ENCODE results near the gene FBXW11.
"Not testable (repeated sequence)": the region's sequence is repeated elsewhere in the genome, so short reads cannot be mapped to it uniquely, and the experiment has no call there.

Gene FBXW11

DNA sequence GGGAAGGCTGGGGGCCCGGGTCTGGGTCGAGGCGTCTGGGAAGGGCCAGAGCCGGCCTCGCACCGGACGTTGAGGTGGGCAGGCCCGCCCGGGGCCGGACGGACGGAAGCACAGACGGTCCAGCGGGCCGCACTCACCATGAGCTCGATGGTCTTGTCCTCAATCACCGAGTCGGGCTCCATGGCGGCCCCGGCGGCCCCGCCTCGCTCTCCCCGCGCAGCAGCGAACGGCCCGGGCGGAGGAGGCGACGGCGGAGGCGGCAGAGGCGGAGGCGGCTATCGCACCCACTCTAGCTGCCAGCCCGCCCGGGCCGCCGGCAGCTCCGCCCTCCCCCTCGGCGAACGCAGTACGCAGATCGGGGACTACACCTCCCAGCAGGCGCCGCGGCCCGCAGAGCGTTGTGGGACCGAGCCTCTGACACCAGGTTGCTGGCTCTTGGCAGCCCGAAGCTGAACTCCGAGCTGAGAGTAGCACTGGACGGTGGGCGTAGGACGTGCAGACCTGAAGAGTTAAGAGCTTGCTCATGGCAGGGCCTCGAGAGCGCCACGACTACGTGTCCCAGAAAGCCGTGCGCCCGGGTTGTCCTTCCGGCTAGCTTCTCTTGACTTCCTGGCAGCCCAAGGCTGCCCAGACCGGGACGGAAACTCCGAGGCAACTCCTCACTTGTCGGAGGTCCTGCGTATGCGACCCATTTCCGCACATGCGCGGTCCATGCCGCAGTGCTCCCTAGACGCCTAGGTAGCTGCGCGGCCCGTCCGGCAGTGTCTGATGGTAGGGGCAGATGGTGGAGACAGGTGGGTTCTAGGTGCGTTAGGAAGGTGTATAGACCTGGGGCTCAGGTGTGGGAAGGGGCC lies at the start of gene FBXW11:
Gene FBXW11, minus strand, starts transcription at position 318 of the 854 bp plus-strand sequence. Its CDS starts 136 bp downstream, at position 182.
- DNase-seq: peak; percentile 84

DNA sequence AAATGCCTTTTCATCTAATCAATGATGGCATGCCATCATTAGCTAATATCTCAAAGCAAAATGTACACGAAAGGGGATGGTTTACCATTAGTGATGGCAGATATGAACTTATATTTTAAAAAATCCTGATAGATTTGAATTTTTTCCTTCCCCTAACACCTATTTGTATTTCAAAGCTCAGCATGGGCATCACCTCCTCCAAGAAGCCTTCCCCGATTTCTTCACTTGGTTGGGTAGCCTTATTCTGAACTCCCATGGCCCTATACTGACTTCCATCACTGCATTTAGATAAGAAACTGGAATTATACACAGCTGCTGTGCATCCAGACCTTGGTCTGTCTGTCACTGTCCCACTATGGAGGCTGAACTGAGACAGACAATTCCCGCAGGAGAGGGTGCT lies 49.6 kb upstream of the FBXW11 start:
- no peak for DNase-seq

DNA sequence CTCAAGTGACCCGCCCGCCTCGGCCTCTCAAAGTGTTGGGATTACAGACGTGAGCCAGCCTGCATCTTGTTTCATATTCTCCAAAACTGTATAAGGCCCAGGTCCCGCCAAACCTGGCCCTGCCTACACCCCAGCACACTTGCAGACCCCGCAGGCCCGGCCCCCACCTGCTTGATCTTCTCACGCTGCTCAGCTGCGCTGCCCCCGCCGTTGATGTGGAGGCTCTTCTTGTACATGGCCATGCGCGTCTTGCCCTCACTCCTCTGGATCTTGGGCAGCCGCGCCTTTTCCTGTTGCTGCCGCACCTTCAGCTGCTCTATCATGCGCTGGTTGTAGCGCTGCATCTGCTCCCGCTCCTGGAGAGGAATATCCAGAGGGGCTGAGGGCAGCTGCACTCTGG lies 49.0 kb upstream of the FBXW11 start:
- no peak for DNase-seq

DNA sequence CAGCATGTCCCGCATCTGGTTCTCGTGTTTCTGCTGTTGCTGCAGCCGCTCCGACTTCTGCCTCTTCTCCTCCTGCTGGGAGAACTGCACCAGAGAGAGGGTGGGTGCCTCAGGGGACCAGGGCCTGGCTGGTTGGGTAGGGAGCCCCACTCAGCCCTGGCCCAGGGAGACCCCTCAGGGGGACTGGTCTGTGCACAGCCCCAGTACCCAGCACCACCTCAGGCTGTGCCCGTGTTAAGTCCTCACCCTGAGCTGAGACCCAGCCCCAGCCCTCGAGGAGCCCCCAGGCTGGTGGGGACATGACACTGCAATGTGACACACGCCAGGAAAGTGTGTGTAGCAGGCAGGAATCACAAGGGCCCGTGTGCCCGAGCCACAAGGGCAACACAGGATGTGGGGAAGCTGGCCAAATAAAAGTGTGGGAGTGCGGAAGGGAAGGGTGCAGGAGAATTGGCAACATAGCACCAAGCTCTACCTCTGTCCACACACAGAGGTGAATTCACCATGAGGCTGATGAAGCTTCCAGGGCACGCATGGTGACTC lies 48.2 kb upstream of the FBXW11 start:
- DNase-seq: no peak

DNA sequence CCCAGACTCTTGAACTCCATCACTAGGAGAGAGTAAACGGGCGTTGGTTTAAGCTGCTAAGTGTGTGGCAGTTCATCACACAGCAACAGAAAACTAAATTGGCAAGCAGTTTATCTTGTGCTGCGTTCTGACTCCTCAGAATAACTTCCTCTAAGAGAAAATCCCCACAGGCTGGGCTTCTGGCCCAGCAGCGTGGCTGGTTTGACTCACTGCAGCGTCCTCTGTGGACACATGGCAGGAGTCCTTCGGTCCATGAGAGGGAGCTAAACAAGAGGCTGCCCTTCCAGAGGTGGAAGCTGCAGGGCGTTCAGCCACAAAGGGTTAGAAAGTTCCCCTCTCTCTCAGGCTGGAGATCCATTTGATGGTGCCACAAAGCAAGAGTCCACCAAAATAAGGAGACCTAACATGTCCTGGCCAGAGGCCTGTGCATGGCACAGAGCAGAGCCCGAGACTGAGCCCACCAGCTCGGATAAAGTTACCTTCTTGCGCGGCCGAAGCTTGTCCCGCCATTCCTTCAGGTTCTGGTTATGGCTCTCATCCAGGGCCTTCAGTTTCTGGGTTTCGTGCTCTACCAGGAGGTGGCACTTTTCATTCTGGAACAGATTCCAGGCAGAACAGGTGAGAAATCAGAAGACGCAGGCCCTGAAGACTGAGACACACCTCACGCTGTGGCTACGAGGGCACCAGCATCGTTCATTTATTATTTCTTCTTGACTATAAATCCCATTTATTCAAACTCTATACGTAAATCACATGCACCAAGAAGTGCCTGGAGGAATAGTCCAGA lies 46.2 kb upstream of the FBXW11 start:
- no peak for DNase-seq

DNA sequence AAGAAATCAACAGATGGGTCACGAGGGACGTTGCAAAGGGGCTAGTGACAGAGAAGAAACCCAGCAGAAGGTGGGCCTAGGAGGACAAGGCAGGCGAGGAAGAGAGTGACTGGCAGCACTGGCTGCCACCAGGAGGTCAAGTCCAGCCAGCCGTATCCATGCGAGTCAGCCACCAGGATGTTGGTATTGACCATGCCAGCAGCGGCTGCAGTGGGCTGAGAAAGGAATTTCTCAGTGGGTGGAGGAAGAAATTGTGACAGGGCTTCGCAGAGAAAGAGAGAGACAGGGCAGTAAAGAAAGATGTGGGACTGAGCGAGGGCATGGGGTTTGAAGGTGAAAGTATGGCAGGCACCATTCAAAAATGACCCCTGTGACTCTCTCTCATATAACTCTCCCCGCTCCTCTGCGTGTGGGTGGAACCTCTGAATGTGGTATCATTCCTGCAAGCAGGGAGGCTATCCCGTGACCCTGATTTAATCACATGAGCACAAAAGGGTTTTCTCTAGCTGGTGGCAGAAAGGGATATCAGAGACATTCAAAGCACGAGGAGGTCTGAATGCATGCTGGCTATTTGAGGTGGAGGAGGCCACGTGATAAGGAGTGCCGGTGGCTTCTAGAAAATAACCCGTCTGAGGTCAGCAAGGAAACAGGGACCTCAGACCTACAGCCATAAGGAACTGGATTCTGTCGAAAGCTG lies 45.4 kb upstream of the FBXW11 start:
- no peak for DNase-seq

DNA sequence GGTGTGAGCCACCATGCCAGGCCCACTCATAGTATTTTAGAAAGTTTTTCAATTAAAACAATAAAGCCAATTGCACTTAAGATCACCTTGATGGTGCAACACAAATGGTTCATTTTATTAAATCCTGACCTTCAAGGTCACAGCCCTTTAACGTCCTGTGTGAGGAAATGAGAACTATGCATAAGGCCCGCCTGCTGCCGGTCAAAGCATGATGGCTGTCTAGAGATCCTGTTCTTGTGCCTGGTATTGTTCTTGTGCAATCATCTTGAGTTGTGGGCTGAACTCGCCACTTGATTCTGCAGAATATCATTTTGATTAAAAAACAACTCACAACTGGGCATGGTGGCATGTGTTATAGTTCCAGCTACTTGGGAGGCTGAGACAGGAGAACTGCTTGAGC lies 43.6 kb upstream of the FBXW11 start:
- no peak for DNase-seq

DNA sequence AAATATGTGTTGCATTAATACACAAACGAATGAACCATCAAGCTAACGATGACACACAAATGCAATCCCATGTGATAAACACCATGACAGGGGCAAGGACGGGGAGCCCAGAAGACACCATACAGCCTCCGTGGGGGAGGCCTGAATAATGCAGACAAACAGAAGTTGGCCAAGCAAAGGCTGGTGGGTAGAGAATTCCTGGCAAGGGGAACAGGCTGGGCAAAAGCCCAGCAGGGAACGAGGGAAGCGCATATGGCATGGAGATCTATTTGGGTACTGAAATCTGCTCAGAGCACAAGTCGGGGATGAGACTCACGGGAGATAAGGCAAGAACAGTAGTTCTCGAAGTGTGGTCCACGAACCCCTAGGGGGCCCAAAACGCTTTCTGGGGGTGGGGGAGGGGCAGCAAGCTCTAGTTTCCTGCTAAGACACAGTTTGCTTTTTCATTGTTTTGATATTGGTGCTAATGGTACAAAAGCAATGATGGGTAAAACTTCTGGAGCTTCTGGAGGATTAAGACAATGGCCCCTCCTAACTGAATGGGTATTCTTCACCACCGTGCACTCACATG lies 42.9 kb upstream of the FBXW11 start:
- DNase-seq: peak; percentile 19

DNA sequence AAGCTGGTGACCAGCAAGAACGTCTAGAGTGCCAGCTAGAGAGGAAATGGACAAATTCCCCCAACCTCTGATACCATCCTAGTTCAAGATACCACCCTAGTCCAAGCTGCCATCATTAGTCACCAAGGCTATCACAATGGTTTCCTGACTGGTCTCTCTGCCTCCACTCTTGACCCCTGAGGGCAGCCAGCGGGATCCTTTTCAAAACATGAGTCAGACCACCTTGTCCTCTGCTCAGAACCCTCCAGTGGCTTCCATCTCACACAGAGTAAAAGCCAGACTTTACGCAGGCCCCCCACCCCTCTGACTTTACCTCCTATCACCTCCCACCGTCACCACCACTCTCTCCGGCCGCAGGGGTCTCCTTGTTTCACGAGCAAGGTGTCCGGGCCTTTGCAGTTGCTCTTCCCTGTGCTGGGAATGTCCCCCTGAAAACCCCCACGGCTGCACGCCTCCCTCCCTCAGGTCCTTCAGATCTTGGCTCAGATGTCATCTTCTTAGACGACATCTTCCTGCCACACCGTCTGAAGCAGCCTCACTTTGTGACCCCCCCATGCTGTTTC lies 42.2 kb upstream of the FBXW11 start:
- no peak for DNase-seq

DNA sequence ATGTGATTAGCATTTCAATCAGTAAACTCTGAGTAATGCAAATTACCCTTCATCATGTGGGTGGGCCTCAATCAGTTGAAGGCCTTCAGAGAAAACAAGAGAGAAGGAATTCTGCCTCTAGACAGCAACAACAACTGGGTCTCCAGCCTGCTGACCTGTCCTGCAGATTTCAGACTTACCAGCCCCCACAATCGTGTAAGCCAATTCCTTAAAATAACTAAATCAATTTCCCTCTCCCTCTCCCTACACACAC lies 41.7 kb upstream of the FBXW11 start:
- no peak for DNase-seq

DNA sequence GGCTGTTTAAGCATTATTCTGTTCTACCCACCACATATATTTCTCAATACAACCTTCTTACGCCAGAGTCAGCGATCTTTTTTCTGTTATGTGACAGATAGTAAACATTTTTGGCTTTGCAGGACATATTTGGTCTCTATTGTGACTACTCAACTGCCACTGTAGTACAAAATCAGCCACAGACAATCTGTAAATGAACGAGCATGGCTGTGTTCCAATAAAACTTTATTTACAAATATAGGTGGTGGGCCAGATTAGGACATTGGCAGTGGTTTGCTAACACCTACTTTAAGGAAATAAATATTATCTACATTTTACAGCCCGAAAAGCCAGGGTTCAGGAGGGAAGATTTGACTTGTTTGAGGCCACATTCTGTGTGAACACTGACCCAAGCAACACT lies 40.2 kb upstream of the FBXW11 start:
- no peak for DNase-seq

DNA sequence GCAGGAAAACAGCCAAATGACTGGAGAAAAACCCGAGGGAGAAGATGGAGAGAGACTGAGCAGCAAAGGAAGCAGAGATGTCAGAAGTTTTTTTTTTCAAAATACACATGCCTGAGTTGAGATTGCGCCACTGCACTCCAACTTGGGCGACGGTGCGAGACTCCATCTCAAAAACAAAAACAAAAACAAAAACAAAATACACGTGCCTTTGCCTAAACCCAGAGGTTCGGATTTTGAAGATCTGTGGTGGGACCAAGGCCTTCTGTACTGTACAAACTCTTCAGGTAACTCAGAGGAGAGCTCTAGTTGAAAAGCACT lies 38.8 kb upstream of the FBXW11 start:
- no peak for DNase-seq

DNA sequence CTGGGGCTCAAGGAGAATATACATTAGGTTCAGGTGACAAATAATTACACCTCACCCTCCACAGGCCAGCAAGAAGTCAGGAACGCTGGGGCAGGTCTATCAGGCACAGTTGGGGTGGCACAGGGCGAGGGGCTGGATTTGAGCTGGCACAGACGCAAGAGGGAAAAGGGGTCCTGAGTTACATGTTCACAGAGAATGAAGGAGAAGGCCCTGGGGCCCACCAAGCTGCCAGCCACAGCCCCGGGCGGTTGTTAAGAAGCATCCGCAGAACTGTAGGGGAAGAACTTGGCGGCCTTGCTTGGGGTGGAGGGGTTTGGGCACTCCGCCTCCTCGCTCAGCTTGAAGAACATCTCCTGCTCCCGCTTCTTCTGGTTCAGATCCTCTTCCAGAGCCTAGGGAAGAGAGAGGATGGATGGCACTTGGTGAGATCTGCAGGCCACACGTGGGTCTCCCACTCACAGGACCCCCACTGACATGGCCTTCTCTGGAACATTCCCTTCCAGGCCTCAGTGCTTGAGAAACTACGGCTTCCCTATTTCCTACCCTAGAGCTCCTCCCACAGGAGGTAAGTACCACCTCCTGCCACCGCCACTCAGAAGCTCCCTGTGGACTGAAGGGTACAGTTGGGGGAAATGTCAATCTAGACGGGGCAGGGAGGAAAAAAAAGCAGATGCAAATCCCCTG lies 38.3 kb upstream of the FBXW11 start:
- DNase-seq: no peak

DNA sequence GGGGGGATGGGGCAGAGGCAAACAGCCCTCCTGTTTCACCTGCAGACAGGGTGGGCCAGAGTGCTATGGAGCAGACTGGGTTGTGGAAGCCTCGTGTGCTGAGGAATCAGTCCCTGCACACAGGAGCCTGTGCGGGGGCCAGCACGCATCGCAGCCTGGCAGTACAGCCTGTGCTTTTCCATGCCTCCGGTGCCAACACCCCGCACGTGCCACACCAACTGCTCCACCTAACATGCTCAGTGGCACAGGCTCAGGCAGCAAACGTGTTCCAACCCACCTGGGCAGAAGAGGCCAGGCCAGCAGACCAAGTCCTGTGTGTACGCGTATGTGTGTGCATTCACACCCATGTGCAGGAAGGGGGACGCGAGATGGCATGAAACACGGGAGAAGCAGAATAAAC lies 37.4 kb upstream of the FBXW11 start:
- no peak for DNase-seq

DNA sequence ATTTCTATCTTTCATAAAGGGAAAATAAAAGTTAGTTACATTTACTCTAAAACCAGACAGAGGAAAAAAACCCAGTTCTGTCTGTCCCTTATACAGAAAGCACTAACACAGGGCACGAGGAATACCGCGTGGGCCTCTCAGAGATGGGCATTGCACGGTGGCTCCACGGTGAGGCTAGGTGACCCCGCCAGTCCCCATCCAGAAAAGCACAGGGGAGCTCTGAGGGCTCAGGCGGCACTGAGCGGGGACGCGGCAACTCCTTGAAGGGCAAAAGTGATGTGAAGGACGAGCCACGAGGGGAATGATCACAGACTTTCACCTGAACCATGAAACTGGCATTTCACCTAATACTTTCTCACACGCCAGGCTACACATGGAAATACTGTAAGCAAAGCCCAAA lies 35.7 kb upstream of the FBXW11 start:
- no peak for DNase-seq

DNA sequence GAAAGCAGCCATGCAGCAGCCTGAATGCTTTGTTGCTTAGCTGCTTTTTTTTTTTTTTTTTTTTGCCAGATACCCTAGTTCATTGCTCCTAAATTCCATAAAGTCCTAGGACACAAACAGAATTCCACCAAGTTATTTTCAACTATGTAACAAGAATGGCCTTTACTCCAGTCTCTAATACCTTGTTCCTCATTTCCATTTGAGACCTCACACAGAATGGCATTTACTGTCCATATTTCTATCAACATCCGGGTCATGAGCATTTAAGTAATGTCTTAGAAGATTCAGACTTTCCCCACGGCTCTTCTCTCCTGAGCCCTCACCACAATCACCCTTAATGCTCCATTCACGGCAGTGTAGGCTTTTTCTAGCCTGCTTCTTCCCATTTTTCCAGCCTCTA lies 31.7 kb upstream of the FBXW11 start:
- no peak for DNase-seq

DNA sequence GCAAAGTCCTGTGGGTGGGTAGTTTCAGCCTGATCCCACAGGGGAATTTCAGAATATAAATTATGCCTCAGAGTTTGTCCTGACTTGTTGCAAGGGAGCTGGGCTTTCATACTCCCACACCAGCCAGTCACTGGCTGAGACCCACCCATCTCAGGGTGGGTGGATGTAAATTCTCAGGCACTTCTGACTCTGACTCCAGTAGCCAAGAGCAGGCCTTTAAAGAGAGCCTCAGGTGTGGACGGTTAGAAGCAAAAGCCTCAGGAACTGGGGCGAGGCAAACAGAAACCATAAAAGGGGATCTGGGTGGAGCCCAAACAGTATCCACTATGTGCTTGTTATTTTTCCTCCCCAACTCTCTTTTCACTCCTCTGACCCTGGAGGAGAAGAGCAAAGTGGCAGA lies 28.6 kb upstream of the FBXW11 start:
- DNase-seq: no peak

DNA sequence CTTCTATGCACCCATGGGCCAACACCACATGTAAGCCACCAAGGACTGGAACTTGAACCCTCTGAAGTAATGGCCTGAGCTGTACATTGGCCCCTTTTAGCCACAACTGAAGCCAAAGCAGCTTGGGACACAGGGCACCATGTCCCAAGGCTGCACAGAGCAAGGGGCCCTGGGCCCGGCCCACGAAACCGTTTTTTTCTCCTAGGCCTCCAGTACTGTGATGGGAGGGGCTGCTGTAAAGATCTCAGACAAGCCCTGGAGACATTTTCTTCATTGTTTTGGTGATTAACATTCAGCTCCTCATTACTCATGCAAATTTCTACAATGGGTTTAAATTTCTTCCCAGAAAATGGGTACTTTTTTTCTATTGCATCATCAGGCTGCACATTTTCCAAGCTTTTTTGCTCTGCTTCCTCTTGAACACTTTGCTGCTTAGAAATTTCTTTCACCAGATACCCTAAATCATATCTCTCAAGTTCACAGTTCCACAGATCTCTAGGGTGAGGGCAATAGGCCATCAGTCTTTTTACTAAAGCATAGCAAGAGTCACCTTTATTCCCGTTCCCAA lies 25.5 kb upstream of the FBXW11 start:
- DNase-seq: no peak

DNA sequence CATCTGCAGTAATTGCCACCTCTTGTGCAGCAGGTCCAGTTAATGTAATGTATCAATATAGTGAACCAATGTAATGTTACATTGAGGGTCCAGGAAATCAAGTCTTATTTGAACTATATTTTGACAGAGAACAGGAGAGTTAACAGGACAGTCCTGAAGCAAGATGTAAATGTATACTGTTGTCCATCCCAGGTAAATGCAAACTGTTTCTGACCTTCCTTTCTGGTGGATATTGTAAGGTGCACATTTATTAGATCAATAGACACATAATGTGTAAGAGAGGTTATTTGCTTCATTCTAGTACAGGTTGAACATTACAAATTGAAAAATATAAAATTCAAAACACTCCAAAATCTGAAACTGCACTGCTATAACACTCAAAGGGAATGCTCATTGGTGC lies 23.4 kb upstream of the FBXW11 start:
- DNase-seq: no peak

DNA sequence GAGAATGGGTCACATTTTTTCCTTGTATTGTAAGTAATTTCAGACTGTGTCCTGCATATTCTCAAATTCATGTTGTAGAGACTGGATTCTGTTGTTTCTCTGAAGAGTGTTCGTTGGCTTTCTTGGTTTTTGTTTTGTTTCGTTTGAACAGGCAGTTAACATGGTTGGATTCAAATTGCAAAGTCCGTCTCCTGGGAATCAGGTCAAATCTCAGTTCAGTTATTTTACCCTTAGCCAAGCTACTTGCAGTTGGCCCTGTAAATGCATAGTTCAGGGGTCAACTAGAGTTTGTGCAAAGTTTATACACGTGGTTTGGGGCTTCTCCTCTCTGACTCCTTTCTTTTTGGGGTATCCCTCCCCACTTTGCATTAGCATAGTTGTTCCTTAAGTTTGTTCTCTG lies 21.7 kb upstream of the FBXW11 start:
- no peak for DNase-seq

DNA sequence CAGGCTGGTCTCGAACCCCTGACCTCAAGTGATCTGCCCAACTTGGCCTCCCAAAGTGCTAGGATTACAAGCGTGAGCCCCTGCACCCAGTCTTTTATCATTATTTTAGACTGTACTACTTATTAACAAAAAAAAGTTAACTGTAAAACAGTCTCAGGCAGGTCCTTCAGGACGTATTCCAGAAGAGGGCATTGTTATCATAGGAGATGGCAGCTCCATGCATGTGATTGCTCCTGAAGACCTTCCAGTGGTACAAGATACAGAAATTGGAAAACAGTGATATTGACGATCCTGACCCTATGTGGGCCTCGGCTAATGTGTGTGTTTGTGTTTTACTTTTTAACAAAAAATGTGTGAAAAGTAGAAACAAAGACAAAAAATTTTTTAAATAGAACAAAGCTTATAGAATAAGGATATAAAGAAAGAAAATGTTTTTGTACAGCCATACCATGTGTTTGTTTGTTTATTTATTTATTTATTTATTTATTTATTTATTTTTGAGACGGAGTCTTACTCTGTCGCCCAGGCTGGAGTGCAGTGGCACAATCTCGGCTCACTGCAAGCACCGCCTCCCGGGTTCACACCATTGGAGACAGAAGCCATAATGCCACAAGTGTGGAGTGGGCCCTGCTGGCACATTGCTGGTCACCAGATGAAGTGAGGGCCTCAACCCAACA lies 13.8 kb upstream of the FBXW11 start:
- DNase-seq: not testable (repeated sequence)

DNA sequence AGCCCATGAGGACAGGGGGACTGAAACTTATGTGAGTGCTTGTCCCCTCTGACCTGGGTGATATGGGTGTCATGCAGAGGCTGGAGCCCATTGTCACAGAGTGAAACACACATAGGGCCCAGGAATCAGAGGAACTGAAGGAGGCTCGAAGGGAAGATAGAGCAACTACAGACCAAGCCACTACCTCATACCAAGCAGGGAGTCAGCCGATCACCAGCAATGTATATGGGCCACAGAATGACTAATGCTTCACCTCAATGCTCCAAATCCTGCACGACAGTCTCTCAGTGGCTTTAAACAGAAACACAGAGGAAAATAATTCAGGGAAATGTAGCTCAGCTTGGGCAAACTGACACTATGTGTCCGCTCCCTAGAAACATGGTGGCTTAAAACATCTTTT lies 8.9 kb upstream of the FBXW11 start:
- no peak for DNase-seq

All from NCI-H1694 (cell line).